ENCODE measurements around the gene ATG7.

GRCh38 chr3:11424277-11424676 lies 152.1 kb downstream of the ATG7 start:
- TF ChIP-seq CTCF (IDR thresholded peaks at IDR 0.05; ENCODE audit: insufficient read depth, low read length): no peak
- no peak for TF ChIP-seq SPI1 (IDR thresholded peaks at IDR 0.05; ENCODE audit: borderline replicate concordance, low read depth)
- TF ChIP-seq POLR2AphosphoS5 (IDR thresholded peaks at IDR 0.05; ENCODE audit: low read depth): no peak

Data from HL-60 (cell line).